Measurements from ENCODE around the gene DVL2.

Gene DVL2

GRCh38 chr17:7234083-7234951 is at the start of gene DVL2:
Gene DVL2, minus strand, starts transcription at chr17:7234517. Its CDS starts 255 bp downstream, at chr17:7234262.
- peak; percentile 95 for DNase-seq

DNA sequence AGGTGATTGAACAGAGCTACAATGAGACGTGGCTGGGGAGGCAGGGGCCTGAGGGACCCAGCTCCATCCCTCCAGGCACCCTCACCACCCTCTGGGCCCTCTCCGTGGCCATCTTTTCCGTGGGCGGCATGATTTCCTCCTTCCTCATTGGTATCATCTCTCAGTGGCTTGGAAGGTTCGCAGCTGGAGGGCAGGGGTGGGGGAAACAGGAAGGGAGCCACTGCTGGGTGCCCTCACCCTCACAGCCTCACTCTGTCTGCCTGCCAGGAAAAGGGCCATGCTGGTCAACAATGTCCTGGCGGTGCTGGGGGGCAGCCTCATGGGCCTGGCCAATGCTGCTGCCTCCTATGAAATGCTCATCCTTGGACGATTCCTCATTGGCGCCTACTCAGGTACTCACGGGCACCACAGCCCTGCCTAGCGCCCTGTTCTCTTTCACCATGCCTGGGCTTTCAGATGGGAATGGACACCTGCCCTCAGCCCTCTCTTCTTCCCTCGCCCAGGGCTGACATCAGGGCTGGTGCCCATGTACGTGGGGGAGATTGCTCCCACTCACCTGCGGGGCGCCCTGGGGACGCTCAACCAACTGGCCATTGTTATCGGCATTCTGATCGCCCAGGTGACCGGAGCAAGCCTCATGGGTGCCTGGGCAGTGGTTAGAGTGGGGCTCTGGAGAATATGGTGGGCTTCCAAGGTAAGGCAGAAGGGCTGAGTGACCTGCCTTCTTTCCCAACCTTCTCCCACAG is 49.3 kb upstream of the DVL2 start:
- no peak for DNase-seq

DNA sequence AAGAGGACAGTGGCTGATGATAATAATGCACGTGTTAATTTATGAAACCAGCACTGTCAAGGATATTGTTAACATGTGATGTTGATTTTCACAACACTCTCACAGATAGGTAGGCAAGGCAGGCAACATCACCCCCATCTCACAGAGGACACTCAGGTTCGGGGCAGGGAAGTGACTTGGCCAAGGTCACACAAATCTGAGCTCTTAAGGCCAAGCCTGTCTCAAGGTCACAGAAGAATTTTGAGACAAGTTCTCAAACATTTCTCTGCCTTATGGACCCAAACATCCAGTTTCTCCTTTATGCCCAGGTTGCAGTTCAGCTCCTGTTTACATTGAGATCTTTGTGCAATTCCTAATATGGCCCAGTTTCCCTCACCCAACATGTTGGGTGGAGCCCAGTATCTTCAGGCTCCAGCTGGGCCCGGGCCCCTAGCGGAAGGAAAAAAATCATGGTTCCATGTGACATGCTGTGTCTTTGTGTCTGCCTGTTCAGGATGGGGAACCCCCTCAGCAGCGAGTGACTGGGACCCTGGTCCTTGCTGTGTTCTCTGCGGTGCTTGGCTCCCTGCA is 48.5 kb upstream of the DVL2 start:
- DNase-seq, result no peak

DNA sequence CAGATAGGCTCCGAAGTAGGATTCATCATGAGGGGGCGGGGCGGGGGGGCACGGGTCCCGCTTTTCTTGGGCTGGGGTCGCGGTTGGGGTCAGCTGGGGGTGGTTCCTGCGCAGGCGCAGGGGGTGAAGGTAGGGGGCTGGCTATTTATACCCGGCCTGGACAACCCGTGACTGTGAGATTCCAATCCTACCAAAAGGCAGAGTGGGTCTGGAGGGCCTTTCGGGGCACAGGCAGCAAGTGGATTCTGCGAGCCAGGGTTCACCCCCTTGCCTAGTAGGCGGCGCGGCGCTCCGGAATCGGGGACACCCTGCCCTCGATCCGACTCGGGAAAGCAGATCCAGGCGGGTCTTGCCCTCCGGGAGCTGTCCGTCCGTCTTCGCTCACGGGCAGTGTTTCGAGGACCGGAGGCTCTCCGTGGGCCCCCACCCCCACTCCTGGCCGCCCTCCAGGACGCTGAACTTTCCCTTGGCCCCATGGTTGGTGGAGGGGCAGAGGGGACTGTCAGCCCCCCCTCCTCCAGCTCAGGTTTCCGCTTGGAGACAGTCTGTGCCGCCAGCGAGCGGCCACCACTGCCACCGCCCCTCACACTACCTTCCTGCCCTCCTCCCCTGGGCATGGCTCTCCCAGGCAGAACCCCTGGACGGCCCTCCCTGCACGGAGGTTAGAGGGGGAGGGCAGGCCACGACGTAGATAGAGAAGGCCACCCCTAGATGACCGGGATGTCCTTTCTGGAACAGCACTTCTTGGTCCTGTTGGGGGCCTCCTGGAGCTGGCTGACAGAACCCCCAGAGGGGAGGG is 47.8 kb upstream of the DVL2 start:
- no peak for DNase-seq

DNA sequence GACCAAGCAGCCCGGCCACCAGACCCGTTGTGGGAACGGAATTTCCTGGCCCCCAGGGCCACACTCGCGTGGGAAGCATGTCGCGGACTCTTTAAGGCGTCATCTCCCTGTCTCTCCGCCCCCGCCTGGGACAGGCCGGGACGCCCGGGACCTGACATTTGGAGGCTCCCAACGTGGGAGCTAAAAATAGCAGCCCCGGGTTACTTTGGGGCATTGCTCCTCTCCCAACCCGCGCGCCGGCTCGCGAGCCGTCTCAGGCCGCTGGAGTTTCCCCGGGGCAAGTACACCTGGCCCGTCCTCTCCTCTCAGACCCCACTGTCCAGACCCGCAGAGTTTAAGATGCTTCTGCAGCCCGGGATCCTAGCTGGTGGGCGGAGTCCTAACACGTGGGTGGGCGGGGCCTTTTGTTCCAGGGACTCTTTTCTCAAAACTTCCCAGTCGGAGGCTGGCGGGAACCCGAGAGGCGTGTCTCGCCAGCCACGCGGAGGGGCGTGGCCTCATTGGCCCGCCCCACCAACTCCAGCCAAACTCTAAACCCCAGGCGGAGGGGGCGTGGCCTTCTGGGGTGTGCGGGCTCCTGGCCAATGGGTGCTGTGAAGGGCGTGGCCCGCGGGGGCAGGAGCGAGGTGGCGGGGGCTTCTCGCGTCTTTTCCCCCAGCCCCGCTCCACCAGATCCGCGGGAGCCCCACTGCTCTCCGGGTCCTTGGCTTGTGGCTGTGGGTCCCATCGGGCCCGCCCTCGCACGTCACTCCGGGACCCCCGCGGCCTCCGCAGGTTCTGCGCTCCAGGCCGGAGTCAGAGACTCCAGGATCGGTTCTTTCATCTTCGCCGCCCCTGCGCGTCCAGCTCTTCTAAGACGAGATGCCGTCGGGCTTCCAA is 47.0 kb upstream of the DVL2 start, which contains the start of gene SLC2A4:
SLC2A4 (plus strand) TSS at position 645 of the 879 bp plus-strand sequence; CDS start at position 862, 217 bp downstream.
- peak; percentile 70 for DNase-seq

GRCh38 chr17:7280519-7281073 is 46.3 kb upstream of the DVL2 start:
- peak; percentile 53 for DNase-seq

DNA sequence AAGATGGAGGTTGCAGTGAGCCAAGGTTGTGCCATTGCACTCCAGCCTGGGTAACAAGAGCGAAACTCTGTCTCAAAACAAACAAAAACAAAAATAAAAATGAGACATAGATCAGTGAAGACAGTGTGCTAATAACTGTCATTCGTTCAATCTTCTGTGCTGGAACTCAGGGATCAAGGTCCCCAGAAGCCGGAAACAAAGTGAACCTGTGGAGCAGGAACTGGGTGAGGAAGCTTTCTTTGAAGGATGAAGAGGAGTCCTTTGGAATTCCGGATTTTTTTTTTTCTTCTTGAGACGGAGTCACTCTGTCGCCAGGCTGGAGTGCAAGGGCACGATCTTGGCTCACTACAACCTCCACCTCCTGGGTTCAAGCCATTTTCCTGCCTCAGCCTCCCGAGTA is 45.1 kb upstream of the DVL2 start:
- no peak for DNase-seq

DNA sequence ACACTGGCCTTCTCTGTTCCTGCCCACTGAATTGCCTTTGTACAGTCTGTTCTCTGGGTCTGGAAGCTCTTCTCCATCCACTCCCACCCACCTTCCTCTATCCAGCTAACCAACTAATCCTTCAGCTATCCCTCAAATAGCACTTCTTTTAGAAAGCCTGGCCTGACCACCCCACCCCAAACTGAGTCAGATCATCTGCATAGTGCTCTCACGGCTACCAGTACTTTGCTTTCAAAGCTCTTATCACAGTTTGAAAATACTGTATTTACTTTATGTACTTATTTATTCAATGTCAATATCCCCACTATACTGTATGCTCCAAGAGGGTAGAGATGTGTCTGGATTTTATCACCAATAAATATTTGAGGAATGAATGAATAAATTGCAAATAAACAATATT is 32.5 kb upstream of the DVL2 start:
- no peak for DNase-seq

- no peak for DNase-seq
Measured at GRCh38 chr17:7263801-7264078, 29.4 kb upstream of the DVL2 start.

GRCh38 chr17:7262935-7263800 is 28.9 kb upstream of the DVL2 start:
- no peak for DNase-seq

DNA sequence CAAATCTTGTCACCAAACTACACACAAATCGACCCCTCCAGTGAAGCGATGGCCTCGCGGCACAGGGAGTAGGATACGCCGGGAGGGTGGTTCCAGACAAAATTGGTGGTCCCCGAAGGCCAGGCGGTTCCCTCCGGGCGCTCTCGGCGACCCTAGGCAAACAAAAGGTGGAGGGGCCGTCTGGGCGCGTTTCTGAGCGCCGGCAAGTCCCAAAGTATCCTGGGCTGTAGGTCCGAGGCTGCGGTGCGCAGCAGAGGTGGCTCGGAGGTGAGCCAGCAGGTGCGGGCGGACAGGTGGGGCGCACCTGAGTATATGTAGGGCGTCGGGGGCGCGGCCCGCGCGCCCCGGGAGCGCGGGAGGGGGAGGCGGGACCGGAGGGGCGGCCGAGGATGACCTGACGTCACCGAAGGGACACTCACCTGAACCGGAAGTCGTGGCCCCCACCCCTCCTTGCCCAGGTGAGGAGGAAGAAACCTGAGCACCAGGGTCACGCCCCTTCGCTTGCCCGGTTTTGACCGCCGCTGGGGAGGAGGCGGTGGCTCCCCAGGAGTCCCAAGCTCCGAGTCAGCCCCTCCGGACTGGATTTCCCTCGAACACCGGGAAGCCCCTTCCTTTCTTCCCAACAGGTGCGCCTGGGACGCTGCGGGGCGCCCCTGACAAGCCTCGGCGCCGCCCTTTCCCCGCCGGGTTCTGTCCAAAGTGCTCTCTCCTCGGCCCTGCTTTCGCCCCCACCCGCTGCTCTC is 28.0 kb upstream of the DVL2 start, which contains the start of gene CLDN7:
CLDN7 (minus strand) TSS at position 287 of the 743 bp plus-strand sequence. CDS start 435 bp downstream, outside the sequence.
- DNase-seq, result no peak

GRCh38 chr17:7261379-7262191 is 27.3 kb upstream of the DVL2 start:
- DNase-seq, result no peak

DNA sequence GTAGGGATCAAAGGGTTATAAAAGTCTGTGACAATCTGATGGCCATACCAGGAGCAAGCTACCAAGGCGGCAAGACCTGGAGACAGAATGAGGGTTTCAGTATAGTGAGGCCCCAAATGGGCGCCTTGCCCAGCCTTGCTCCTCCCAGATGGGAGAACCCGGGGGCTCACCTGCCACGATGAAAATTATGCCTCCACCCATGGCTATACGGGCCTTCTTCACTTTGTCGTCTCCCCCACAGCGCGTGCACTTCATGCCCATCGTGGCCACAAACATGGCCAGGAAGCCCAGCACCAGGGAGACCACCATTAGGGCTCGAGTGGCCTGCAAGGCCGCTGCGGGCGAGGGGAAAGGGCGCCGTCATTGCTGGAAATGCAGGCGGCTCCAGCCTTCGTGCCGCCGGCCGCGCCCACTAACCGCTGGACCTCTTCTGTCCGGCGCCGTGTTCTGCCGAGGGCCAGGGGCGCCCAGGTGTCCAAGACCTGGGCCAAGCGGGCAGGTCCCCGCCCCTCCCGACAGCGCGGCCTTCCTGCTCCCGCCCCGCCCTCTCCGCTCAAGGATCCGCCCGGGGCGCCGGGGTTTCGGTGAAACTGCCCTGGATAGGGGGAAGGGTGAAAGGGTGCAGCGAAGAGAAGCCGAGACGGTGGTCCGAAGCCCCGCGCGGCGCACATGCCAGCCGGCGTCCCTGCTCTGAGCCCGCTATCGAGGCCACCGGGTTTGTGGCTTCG is 26.5 kb upstream of the DVL2 start:
- no peak for DNase-seq

DNA sequence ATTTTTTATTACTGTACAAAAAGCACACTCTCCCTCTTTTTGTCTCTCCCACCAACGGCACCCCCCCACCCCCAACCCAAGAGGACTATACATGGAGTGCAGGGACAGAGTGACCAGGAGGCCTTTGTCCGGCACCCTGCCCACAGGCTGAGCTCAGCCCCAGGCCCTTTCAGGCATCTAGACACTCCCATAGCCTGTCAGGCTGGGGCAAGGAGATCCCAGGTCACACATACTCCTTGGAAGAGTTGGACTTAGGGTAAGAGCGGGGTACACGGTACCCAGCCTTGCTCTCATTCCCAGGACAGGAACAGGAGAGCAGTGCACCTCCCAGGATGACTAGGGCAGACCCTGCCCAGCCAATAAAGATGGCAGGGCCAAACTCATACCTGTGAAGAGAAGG is 25.8 kb upstream of the DVL2 start:
- DNase-seq, result no peak

GRCh38 chr17:7259555-7259889 is 25.2 kb upstream of the DVL2 start:
- DNase-seq, result no peak

DNA sequence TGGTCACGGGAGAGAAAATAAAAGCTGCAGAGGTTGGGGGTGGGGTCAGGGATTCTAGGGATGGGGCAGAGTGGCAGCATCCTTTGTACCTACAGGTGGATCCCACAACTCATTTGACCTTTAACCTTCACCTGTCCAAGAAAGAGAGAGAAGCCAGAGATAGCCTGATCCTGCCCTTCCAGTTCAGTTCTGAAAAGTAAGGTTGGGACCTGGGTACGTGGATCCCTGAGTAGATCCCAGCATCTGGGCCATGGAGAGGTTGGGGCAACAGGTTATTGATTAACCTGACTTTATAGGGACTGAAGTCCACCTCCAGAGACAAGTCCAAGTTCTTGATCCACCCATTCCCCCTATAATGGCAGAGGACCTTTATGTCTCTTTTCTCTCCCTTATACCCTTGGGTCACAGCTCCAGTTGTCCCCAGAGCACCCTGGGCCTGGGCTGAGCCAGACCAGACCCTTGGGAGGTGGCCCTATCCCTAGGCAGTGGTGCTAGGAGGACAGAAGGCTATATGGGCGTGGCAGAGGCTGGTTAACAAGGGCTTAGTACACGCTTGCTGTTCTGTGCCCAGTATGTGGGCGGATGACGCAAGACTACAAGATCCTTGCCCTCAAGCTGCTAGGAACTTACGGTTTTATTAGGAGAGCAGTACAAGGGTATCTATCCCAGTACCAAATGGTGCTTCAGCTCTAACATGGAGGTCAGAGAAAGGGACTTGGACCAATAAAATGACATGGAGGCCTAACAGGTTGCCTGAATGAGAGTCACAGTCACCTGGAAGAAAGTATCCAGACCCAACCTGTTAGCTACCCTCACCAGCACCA is 24.6 kb upstream of the DVL2 start:
- DNase-seq, result no peak

DNA sequence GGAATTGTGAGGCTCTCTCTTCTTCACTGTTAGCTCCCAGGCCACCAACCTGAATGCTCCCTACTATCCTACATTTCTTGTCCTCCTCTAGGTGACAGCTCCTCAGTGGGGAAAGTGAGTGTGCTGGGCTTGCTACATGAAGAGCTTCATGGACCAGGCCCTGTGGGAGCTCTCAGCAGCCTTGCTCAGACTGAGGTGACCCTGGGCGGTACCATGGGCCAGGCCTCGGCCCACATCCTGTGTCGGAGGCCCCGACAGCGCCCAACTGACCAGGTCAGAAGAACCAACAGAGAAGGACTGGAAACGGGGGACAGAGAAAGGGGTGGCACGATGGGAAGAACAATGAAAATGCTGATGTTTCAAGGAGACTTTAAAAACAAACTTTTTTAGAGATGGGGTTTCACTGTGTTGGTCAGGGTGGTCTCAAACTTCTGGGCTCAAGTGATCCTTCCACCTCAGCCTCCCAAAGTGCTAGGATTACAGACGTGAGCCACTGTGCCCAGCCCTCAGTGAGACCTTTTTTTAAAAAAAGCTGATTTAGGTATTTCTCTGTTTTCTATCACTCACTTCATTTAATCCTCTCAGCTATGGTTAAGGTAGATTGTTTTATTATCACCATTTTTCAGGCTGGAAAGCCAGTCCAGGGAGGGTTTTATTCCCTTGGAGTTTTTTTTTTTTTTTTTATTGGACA is 22.6 kb upstream of the DVL2 start:
- DNase-seq, result no peak

Data from NCI-H1436 (cell line).